CD4-positive, alpha-beta T cell treated with Interleukin-6 at 100 ng/mL for 8 hours (primary cell): ENCODE data around the gene TMC1.
"Not testable (repeated sequence)": the region's sequence is repeated elsewhere in the genome, so short reads cannot be mapped to it uniquely, and the experiment has no call there.

Source experiments
- DNase-seq: peaks from one replicate; pipeline ENCODE4 v3.0.0-alpha.2; 2020; ENCODE audit warnings: mixed read lengths, low spot score

The TMC1 gene

GRCh38 chr9:72526901-72527800 lies 5.7 kb downstream of the TMC1 start:
- peak; percentile 87 for DNase-seq

- no peak for DNase-seq
Observed at GRCh38 chr9:72527801-72528195, 6.4 kb downstream of the TMC1 start.

DNA sequence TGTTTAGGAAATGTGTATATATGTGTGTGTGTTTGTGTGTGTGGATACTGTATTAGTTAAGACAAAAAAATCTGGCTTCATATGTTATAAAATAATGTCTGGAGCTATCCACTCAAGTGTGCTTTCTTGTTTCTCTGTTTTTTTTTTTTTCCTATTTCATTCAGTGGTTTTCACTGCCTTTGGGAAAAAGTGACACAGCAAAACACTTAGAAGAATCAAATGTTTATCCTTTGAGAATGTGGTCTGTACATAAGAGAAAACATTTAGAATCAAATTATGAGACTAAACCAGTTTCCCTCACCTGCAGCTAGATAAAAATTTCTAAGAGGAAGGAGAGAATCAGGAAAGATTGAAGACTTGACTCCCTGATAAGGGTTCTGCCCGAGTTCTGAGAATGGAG lies 8.1 kb downstream of the TMC1 start:
- DNase-seq: no peak

- no peak for DNase-seq
Observed at GRCh38 chr9:72533322-72533721, 11.9 kb downstream of the TMC1 start.

- DNase-seq: no peak
Observed at GRCh38 chr9:72534931-72535330, 13.5 kb downstream of the TMC1 start.

DNA sequence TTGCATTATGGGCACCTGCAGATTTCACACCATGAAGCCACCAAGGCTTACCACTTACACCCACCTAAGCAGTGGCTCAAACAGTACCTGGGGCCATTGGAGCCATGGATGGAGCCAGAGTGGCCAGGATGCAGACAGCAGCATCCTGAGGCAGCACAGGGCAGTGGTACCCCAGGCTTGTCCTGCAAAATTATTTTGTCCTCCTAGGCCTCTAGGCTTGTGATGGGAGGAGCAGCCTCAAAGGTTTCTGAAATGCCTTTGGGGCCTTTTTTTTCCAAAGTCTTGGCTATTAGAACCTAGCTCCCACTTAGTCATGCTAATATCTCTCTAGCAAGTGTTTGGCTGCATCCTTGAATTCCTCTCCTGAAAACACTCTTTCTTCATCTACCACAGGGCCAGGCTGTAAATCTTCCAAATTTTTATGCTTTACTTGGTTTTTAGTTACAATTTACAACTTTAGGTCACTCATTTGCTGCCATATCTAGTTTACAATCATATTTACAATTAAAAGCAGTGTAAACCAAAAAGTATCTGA lies 15.7 kb downstream of the TMC1 start:
- no peak for DNase-seq

DNA sequence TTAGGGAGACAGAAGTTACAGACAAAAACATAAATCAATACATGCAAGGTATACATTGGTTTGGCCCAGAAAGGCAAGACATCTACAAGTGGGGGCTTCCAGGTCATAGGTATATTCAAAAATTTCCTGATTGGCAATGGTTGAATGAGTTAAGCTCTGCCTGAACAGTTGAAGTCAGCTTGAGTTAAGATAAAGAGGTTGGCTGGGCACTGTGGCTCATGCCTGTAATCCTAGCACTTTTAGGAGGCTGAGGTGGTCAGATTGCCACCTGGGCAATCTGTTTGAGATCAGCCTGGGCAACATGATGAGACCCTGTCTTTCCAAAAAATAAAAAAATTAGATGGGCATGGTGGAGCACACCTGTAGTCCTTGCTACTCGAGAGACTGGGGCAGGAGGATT lies 16.3 kb downstream of the TMC1 start:
- no peak for DNase-seq

DNA sequence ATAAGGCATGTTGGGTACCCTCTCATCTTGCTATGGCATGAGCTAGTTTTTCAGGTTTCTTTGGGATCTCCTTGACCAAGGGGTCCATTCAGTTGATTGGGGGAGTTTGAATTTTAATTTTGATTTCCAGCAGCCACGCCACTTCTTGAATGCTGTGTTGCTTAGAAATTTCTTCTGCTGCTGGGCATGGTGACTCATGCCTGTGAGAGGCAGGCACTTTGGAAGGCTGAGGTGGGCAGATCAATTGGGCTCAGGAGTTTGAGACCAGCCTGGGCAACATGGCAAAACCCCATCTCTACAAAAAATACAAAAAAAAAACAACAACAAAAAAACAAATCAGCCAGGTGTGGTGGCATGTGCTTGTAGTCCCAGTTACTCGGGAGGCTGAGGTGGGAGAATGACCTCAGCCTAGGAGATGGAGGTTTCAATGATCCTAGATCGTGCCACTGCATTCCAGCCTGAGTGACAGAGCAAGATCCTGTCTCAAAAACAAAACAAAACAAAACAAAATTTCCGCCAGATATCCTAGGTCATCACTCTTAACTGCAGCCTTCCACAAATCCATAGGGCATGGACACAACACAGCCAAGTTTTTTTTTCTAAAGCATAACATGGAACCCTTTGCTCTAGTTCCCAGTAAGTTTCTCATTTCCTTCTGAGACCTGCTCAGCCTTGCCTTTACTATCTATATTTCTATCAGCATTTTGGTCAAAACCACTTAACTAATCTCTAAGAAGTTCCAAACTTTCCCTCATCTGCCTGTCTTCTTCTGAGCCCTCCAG lies 17.7 kb downstream of the TMC1 start:
- no peak for DNase-seq

GRCh38 chr9:72539824-72540347 lies 18.5 kb downstream of the TMC1 start:
- no peak for DNase-seq

GRCh38 chr9:72540348-72540873 lies 19.0 kb downstream of the TMC1 start:
- DNase-seq: no peak

DNA sequence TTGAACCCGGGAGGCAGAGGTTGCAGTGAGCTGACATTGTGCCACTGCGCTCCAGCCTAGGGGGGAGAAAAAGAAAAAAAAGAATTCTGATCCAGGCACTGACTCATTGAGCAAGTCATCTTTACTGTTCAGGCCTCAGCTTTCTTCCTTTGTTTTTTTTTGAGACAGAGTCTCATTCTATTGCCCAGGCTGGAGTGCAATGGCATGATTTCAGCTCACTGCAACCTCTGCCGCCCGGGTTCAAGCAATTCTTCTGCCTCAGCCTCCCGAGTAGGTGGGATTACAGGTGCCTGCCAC lies 21.1 kb downstream of the TMC1 start:
- not testable (repeated sequence) for DNase-seq

- DNase-seq: no peak
Observed at GRCh38 chr9:72542917-72543316, 21.5 kb downstream of the TMC1 start.

DNA sequence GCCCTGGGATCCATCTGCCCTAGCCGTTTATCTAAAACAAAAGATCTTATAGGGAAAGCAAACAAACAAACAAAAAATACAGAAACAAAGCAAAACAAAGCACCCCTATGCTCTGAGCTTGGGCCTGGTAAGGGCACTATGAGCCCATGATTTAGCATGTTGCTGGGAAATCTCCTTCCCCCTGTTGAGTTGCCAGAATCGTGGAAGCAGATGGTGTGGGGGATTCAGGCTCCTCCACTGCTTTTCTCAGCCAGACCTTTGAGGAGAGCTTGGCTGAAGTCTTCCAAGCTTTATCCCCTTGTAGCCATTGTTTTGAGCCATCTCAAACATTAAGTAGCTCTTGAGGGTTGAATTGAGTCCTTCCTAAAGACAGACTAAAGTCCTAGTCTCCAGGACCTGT lies 29.9 kb downstream of the TMC1 start:
- DNase-seq: no peak

DNA sequence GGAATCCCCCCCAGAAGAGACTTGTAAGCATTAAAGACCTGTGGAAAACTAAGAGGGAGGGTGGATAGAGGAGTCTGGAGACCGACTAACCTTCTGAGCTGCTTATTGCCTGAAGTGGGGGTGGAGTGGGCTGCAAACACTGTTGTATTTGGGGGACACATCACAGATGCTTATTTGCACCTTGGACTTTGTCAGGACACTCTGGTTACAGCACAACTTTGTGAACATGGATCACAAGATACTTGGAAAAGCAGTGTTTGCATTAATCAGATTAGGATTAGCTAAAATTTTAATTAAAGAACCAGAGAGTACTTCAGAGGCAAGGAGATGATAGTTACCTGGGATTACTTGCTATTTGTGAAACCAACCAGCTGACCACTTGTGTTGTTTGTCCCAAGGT lies 30.9 kb downstream of the TMC1 start:
- DNase-seq: no peak

DNA sequence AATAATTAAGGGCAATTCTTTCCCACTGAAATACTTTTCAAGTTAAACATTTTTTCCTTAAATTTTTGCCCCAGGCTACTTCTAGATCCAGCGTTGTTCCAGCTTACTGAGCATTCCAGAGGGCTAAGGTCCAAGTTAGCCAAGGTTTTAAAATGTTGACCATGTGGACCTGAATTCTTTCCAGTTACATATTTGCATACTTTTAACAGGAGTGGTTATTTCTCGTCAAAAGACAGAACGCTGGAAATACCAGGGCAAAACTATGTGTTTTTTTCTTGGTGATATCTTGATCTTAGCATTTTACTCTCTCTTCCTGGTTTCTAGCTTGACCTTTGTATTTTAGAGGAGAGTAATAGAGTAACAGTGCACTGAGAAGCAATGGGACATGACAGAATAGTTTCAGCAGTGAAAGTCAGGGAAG lies 32.8 kb downstream of the TMC1 start:
- no peak for DNase-seq

DNA sequence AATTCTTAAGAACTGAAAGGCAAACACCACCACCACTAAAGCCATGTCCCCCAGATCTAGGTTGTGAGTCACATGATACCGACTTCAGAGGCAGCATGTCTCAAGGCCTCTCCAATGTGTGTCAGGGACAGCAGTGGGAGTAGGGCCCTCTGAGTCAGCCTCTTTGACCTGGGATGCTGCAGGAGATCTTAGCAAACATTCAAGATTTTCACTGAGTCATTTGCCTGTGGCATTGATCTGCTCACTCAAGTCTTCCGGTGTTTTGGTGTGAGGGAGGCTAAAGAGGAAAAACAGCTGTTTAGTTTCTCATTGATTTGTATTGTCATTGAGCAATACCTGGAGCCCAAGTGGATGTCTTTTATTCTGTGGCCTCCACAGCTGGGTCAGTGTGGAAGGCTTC lies 36.1 kb downstream of the TMC1 start:
- peak; percentile 38 for DNase-seq

DNA sequence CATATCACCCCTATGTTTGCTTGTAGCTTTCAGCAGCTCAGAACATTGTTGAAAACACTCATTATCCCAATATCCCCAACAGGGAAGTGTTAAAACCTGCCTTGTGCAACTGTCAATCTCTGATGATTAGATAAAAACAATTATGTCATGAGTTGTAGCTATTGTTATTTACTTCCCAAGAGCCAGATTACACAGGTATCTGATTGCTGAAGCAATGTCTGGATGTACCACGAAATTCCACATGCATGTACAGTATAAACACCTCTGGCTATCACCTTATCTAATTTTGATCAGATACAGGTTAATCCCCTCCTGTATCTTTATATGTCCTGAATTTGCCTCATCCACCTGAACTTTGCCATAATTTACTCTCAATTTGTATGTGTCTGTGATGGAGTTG lies 38.7 kb downstream of the TMC1 start:
- DNase-seq: no peak

- no peak for DNase-seq
Observed at GRCh38 chr9:72563806-72564205, 42.4 kb downstream of the TMC1 start.

DNA sequence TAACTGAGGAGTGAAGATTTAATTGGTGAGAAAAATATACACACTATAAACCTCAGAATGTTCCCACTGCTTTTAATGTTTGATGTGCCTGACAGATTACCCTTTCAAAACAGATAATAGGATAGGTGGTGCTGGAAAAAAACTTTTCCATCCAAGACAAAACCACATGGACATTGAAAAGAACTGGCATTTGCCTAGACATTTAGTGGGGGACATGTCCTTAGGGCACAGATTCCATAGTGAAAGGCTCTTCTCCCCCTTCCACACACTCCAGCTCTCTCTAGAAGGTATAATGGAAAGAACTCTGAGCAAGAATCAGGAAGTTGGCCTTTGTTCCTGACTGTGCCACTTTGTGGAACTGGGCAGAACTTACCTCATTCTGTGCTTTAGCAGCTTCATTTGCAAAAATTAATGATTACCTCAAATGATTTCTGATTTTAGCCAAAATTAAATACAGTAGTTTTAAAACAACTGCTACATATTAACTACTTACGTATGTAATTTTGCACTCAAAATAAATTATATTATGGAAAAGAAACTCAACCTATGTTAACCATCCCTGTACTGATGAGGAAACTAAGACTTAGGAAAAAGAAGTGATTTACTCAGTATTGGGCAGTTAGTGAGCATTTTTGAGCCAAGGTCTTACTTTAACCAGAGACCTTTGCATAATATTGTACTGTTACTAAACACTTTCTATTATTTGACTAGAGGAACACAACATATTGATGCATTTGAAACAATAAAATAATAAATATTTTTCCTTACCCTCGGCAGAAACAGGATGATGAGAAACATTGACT lies 43.3 kb downstream of the TMC1 start:
- DNase-seq: no peak

- DNase-seq: no peak
Observed at GRCh38 chr9:72565535-72565934, 44.1 kb downstream of the TMC1 start.

GRCh38 chr9:72574156-72574810 lies 52.9 kb downstream of the TMC1 start:
- DNase-seq: no peak
